AG09319 (cell line): ENCODE data around the gene L3MBTL4.

Experiments used
- DNase-seq: peaks from one replicate; pipeline ENCODE4 v3.0.0-alpha.2; 2010; ENCODE audit warnings: low read depth; ENCODE audit errors: extremely low read depth
- TF ChIP-seq, protein P1 (sequence below): IDR thresholded peaks from 2 replicates; pipeline ENCODE4 v1.5.1; 2011; ENCODE audit warnings: low read depth, mild to moderate bottlenecking, inconsistent platforms, low read length, moderate library complexity

Gene L3MBTL4

DNA sequence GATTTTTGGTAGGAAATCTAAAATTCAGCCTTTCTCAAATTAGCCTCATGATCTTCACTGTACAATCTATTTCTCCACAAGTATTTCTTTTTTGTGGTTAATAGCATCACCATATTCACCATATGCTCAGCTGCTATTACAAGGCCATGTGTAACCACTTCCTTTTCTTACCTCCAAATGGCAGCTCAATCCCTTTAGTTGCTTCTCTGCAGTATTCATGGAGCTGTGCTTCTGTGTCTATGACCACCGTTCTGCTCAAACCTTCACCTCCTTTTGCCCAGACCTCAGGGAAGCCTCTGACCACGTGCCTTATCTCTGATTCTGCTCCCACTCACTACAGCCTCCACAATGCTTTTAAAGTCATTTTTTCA, 392.7 kb downstream of the L3MBTL4 start:
- no peak for DNase-seq
- TF ChIP-seq, protein P1, sequence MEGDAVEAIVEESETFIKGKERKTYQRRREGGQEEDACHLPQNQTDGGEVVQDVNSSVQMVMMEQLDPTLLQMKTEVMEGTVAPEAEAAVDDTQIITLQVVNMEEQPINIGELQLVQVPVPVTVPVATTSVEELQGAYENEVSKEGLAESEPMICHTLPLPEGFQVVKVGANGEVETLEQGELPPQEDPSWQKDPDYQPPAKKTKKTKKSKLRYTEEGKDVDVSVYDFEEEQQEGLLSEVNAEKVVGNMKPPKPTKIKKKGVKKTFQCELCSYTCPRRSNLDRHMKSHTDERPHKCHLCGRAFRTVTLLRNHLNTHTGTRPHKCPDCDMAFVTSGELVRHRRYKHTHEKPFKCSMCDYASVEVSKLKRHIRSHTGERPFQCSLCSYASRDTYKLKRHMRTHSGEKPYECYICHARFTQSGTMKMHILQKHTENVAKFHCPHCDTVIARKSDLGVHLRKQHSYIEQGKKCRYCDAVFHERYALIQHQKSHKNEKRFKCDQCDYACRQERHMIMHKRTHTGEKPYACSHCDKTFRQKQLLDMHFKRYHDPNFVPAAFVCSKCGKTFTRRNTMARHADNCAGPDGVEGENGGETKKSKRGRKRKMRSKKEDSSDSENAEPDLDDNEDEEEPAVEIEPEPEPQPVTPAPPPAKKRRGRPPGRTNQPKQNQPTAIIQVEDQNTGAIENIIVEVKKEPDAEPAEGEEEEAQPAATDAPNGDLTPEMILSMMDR = no peak

DNA sequence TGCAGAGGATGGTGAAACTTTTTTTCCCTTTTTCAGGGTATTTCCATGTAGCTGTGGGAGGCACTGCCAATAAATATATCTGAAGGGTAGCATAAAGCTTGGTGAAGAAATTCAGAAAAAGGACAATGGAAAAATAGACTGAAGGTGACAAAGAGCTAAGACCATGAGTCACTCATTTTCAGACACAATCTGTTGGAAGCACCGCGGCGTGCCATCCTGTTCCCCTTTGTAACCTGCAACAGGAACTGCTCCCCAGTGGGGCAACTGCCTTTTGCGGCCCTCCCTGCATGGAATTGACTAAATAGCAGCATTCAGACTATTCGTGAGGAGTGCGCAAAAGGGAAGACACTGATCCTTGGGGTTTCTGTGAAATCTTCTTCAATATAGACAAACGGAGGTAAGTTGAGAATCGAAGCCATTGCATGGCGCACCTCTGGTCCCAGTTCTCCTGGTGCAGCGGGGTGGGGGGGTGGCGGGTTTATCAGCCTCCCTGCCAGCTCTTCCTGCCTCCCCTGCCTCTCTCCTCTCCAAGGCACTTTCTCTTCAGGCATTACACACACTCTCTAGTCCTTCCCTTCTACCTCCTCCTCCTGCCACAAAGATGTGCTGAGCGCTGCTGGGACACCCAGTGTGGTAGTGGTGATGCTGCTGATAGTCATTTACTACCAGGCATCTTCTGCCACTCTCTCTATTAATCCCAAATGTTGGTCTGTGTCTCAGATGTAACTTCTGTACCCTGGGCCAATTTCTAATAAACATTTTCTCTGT, 393.2 kb downstream of the L3MBTL4 start:
- TF ChIP-seq, protein P1 = no peak
- DNase-seq = no peak

DNA sequence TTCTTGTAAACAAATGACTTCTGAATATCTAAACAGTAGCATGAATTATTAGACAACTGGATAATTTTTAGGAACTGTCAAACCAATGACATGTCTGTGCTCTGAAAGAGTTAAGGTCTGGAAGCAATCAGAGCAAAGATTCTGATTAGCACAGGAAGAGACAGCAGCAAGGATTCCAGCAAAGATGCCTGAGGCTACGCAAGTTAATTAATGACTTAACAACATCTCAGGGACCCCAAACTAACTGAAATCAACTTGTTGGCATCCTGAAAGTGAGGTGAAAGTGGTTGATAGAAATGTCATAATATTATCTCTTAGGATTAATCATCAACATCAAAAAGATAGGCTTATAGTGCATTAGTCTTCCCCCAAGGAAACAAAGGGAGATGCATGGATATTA, 396.0 kb downstream of the L3MBTL4 start:
- TF ChIP-seq, protein P1 = no peak
- no peak for DNase-seq

DNA sequence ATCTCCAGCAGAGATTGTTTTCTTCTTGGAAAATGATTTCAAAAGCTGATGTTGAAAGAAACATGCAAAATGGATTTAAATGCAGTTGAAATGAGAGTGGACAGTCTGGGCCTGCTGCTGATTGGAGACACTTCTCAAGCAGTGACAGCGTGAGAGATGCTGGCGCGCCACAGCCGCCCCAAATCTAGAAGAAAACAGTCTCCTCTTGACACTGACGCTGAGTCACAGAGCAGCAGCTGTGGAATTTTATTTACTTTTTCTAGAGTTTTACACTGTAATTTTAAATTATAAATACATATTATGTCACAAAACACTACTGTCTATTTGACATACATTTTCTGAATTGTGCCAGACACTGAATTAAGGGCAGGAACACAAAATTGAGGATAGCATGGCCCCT, 397.5 kb downstream of the L3MBTL4 start:
- TF ChIP-seq, protein P1 = no peak
- DNase-seq = no peak

DNA sequence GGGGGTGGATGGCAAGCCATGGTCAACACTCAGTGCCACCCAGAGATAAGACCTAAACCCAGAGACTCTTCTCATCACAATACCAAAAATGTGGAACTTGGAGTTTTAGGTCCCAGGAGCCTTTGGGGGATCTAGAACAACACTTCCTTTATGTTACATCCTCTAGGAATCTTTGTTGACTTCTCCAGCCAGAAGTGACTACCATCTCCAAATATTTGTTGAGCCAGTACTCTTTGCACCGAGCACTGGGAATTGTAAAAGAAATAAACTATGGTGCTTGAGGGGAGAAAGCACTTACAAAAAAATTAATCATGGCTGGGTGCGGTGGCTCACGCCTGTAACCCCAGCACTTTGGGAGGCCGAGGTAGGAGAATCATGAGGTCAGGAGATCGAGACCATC, 399.3 kb downstream of the L3MBTL4 start:
- TF ChIP-seq, protein P1 = no peak
- DNase-seq = no peak

DNA sequence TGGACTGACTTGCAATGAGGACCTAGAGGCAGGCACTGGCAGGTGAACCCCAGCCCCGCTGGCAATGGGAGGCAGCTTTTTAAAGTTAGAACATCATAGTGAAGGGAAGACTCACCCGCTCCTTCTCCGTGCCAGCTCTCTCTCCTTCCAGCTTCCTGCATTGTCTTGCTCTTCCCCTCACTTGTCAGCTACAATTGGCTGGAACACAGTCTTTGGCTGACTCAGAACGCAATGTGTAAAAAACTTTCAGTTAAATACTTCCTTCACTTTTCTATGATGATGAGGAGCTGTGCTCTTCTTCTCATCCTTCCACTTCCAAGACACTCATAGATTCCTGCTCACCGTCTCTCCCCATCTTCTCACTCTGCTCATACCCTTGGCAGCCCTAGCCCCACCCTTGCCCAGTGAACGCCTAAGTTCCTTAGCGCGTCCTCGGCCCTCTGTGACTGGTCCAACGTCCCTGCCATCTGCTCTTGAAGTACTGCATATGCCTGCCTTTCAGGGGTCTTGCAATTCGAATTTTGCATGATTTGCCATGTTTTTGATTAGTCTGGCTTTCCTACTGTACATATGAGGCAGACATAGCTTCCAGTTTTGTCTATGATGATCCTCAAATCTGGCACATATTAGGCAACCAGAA, 401.4 kb downstream of the L3MBTL4 start:
- no peak for DNase-seq
- TF ChIP-seq, protein P1 = no peak

DNA sequence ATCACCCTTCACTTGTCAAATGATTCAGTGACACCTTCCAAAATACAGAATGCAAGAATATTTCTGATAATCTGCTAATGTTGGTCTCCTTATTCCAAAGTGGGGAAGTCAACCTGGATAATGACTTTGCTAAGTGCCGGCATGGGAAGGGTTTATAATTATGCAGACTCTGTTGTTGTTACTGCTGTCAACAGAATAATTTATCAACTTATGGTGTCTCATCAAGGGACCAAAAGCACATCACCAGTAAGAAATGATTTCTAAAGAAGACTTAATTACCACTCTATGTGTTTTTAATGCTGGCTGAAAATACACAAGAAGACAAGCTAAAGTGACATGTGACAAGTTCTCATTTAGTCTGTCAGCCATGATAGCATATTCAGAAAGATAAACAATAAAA, 403.8 kb downstream of the L3MBTL4 start:
- DNase-seq = no peak
- TF ChIP-seq, protein P1 = no peak
